ENCODE results near the gene TSPAN11.

TSPAN11 gene

GRCh38 chr12:31029916-31030562 is 103.5 kb downstream of the TSPAN11 start:
- Histone ChIP-seq H3K27me3 (no peaks in the 10 kb centered on the region), H3K27ac (no peak overlapping the region), H3K4me1 (no peaks in the 10 kb centered on the region), H3K36me3 (no peaks in the 10 kb centered on the region), H3K4me3 (no peak overlapping the region), H3K9me3 (no peaks in the 10 kb centered on the region)
- no peak for TF ChIP-seq CTCF (IDR thresholded peaks at IDR 0.05)
- intact Hi-C loops (cut with DNase I; ENCODE audit: low total_unique reads) = no loop called here
- no peak for DNase-seq

GRCh38 chr12:31031951-31032335 is 105.4 kb downstream of the TSPAN11 start:
- no peaks in the 10 kb centered on the region for H3K9me3 ChIP-seq
- H3K36me3 ChIP-seq = no peaks in the 10 kb centered on the region
- H3K27me3 ChIP-seq = no peaks in the 10 kb centered on the region
- no peak overlapping the region for H3K4me3 ChIP-seq
- no peaks in the 10 kb centered on the region for H3K4me1 ChIP-seq
- TF ChIP-seq CTCF (IDR thresholded peaks at IDR 0.05) = no peak
- intact Hi-C loops (cut with DNase I; ENCODE audit: low total_unique reads) = no loop called here
- H3K27ac ChIP-seq = no peak overlapping the region
- no peak for DNase-seq

- DNase-seq = no peak
- intact Hi-C loops (cut with DNase I; ENCODE audit: low total_unique reads) = no loop called here
- H3K4me3 ChIP-seq = no peak overlapping the region
- no peak overlapping the region for H3K27ac ChIP-seq
- no peaks in the 10 kb centered on the region for H3K27me3 ChIP-seq
- no peaks in the 10 kb centered on the region for H3K36me3 ChIP-seq
- no peak for TF ChIP-seq CTCF (IDR thresholded peaks at IDR 0.05)
- no peaks in the 10 kb centered on the region for H3K9me3 ChIP-seq
- no peaks in the 10 kb centered on the region for H3K4me1 ChIP-seq
Observed at GRCh38 chr12:31033146-31033545, 106.6 kb downstream of the TSPAN11 start.

GRCh38 chr12:31033681-31034080 is 107.1 kb downstream of the TSPAN11 start:
- no peak for DNase-seq
- Histone ChIP-seq H3K9me3 (no peaks in the 10 kb centered on the region), H3K27me3 (no peaks in the 10 kb centered on the region), H3K4me3 (no peak overlapping the region), H3K36me3 (no peaks in the 10 kb centered on the region), H3K27ac (no peak overlapping the region), H3K4me1 (no peaks in the 10 kb centered on the region)
- intact Hi-C loops (cut with DNase I; ENCODE audit: low total_unique reads) = no loop called here
- no peak for TF ChIP-seq CTCF (IDR thresholded peaks at IDR 0.05)

GRCh38 chr12:31034372-31034771 is 107.8 kb downstream of the TSPAN11 start:
- H3K36me3 ChIP-seq = no peaks in the 10 kb centered on the region
- no peak for DNase-seq
- H3K27ac ChIP-seq = no peak overlapping the region
- H3K4me3 ChIP-seq = no peak overlapping the region
- no peaks in the 10 kb centered on the region for H3K4me1 ChIP-seq
- no peaks in the 10 kb centered on the region for H3K27me3 ChIP-seq
- intact Hi-C loops (cut with DNase I; ENCODE audit: low total_unique reads) = no loop called here
- TF ChIP-seq CTCF (IDR thresholded peaks at IDR 0.05) = no peak
- no peaks in the 10 kb centered on the region for H3K9me3 ChIP-seq

DNA sequence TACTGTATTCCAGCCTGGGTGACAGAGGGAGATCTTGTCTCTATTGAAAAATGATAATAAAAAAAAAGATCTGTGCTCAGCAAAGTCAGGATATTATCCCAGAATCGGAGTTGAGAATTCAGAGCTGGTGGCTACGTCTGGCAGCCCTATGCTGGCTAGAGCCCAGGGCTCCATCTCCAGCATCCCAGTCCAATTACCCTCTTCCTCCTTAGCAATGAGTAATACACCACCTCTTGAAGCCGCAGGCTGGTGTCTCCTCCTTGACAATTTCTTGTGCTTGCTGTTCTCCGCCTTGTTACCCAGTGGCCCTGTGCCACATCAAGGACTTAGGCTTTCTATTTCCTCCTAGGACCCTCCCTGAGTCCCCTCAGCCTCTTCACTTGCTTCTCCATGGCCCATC is 108.7 kb downstream of the TSPAN11 start:
- H3K27ac ChIP-seq = no peak overlapping the region
- H3K9me3 ChIP-seq = no peaks in the 10 kb centered on the region
- no peak for DNase-seq
- no peaks in the 10 kb centered on the region for H3K27me3 ChIP-seq
- no peak overlapping the region for H3K4me3 ChIP-seq
- no peaks in the 10 kb centered on the region for H3K36me3 ChIP-seq
- H3K4me1 ChIP-seq = no peaks in the 10 kb centered on the region
- TF ChIP-seq CTCF (IDR thresholded peaks at IDR 0.05) = no peak
- intact Hi-C loops (cut with DNase I; ENCODE audit: low total_unique reads) = no loop called here
